Stimulated activated CD4-positive, alpha-beta T cell treated with anti-CD3 and anti-CD28 coated beads, Interleukin-2, amount 100 ng/mL, for 4 hours (primary cell): ENCODE results near the gene DHRS9.
"Not testable (repeated sequence)": the region's sequence is repeated elsewhere in the genome, so short reads cannot be mapped to it uniquely, and the experiment has no call there.

Experiments used
- DNase-seq: peaks from one replicate; pipeline ENCODE4 v3.0.0-alpha.2; 2020; ENCODE audit warnings: low read depth

Gene DHRS9

DNA sequence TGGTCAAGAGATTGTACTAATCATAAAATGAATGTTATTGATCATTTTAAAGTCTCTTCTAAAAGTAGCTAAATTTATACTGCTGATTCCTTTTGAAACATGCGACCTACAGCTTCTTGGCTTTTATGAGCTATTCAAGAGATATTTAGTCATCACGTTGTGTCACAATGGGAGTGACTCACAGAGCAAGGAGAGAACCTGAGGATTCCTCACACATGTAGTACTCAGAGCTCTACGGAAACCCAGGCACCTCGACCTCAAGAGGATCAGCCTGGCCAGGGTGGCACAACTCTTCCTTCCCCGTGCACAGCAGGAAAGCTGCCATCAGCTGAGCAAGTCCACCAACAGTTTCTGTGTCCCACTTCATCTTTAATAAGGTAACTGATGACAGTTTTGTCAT is at the start of gene DHRS9:
Gene DHRS9 (plus strand): TSS at position 223 of the 400 bp plus-strand sequence. CDS start 12,019 bp downstream, outside the sequence.
- no peak for DNase-seq

DNA sequence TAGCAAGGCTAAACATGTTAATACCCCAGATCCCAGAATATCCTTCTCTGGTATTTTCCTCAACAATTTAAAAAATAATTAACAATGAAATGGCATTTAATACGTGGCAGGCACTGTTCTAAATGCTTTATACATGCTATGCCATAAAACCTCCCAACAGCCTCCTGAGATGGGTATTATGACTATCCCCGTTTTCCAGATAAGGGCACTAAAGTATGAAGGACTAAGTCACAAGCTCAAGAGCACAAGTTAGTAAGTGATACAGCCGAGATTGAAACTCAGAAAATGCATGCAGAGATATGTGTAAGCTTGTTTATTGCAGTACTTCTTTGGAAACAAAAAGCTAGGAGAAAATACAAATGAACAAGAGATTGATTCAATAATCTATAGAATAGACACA is 46.2 kb upstream of the DHRS9 start:
- no peak for DNase-seq

DNA sequence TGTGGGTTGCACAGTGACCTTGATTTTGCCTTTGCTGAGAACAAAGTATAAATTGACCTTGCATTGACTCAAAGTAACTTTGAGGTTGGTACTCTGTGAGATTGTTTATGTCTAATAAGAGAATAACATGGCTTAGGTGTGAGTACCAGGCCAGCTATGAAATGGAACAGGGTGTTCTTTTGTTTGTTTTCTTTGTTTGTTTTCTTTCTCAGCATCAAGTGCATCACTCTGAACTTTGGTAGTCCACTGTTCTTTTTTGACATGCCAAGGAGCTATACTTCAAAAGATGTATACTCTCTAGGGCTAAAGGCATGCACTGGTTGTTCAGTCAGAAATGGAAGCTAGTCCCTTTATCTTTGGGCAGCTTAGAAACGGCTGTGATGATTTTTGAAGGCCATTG is 43.3 kb upstream of the DHRS9 start:
- DNase-seq, result no peak

DNA sequence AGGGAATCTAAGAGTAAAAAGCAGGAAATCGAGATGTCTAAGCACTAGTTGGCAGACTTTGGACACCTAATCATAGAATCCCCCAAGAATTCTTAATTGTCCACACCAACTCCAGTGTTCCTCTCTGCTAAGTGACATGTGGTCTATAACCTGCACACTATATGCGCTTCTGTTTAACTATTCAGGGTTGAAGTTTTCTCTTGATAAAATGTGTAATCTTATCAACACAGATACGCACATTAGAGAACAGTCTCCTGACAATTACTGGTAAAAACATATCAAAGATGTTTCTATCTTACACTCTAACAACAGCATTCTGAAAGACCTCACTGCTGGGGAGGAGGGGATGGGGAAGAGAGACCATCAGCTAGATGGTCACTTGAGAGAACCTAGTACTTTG is 42.1 kb upstream of the DHRS9 start:
- no peak for DNase-seq

DNA sequence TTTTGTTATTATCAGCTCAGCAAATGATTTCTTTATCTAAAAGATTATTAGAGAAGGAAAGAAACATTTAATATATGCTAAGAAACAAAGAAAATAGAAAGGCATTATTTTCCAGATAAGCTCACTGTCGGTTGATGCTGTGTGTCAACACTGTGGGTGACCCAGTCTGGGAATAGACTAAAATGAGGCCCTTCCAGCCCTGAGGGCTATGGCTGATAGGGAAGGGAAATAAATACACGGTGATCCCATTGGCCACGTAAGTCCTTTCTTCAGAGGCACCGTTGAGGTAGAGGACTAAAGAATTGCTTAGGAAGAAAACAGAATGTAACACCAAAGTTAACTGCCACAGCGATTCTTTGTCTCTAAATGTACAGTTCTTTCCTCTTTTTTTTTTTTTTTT is 40.0 kb upstream of the DHRS9 start:
- no peak for DNase-seq

DNA sequence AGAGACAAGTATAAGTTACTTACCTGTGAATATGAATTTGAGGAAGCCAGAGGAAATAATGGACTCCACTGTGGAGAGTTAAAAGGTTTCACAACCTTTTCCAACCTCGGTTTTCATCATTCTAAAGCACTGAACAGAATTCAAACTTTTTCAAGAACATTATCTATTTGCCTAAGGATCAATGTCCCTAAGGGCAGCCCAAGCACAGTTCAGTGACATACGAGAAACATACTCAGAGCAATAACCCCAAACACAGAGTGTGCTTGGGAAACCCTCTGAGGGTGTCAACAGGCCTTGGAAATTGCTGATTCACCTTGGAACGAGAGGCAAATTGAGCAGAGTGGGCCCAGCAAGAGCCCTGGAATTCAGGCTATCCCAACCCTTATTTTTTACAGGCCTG is 38.2 kb upstream of the DHRS9 start, which contains the start of gene ABCB11:
Gene ABCB11 (minus strand): TSS at position 123 of the 400 bp plus-strand sequence. CDS start 13,199 bp downstream, outside the sequence.
- no peak for DNase-seq

DNA sequence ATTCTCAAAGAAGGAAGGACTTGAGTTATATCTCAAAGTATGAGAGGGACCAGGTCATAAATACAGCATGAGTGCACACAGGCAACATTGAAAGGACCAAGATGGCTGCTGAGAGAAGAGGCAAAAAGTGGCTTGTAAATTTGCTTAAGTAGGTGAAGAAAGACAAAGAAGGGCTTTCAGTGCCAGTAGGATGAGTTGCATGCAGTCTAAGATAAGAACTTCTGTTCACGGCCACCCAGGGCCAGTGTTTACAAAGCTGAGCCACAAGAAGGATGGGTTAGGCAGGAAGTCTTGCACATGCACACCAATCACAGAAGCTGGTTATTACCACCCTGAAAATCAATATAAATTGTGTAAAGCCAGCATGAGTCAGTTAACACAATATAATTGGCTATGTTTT is 35.1 kb upstream of the DHRS9 start:
- DNase-seq, result no peak

DNA sequence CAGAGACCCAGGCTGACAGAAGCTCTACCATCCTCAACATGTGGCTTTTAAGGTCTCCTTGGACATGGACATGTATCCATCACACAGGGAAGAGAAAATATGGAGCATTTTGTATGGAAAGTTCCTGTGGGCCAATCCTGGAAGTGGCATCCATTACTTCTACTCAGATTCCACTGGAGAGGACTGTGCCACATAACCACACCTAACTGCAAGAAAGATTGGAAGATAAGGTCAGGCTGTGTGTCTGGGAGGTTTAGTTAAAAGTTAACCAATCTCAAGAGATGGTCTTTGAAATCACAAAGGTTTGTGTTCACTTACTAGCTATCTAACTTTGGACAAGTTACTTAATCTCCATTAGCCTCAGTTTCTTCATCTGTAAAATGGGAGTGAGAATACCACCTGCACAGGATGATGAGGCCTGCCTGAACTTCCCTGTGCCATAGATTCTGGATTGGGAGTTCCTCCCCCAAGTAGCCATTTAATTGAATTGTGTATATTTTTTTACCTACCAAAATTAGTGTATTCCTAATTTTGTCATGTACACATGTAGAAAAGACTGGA is 34.3 kb upstream of the DHRS9 start:
- no peak for DNase-seq

DNA sequence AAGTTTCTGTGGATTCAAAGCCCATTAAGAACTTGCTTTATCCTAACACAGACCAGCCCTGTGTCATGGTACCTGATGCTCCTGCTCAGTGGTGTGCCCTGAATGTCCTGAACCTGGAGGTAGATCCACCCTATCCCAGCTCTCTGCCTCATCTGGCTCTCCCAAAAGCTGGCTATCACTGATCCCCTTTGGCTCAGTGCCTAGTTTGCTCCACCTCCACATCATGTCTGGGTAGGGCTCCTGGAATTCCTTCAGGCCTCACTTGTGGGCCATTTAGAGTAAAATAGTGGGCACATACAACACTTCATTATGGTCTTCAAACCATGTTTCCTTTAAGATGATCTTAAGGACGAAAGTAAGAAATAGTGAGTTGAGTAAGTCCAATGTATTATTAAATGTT is 33.5 kb upstream of the DHRS9 start:
- no peak for DNase-seq

DNA sequence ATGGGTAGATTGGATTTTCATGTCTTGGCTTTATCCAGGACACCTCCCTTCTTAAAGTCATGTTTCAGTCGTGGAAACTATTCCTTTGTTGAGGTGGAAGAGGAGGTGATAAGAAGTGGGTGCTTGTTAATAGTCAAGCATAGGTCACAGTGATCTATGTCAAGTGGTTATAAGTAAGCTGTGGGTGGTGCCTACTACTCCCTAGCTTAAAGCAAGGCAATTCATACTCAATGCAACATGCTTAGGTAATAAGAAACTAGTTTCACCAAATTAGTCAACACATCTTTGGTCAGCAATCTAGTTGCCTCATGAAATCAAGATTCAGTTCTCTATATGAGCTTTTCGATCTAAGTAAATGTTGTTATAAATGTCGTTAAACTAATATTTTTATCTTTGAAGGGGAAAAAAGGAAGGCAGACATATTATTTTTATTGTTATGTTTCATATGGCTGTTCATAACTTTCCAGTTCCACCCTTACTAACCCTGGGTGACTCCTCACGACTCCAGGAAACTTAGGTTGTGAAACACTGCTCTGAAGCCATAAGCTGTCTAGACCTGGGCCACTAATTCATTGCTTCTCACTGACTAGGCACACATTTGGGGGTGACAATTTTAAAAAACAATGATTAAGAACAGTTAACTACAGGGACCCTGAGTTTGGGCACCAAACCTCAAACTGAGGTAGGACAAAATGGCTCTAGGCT is 32.5 kb upstream of the DHRS9 start:
- DNase-seq, result no peak

DNA sequence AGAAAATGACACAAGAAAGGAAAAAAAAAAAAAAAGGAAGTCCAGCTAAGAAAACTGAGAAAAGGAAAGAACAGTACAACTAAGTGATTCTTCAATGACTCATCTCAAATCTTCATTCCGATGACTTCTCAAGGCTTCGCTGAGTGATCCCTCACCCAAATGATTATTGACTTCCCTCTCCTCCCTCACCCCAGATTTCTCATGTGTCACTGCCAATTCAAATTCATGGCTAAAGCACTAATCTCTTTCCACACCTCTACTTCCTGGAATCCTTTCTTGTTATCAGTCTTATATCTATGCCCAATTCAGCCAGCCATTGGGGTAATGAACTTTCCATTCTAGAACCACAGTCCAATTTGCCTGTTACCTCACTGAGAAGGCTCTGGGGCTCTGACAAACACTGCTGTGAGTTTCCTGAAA is 31.0 kb upstream of the DHRS9 start:
- no peak for DNase-seq

DNA sequence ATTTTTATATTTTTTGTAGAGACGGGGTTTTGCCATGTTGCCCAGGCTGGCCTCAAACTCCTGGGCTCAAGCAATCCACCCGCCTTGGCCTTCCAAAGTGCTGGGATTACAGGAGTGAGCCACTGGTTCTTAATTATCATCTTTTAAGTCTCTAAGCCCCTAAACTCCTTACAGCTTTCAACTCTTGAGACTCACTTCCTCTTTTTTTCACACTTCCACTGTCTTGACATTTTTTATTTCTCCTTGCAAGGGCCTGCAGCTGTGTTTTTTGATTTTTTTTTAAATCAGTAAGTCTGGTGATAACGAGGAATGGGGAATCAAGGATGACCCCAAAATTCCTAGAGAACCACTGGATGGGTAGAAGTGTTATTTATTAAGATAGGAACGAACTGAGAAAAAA is 29.7 kb upstream of the DHRS9 start:
- no peak for DNase-seq

DNA sequence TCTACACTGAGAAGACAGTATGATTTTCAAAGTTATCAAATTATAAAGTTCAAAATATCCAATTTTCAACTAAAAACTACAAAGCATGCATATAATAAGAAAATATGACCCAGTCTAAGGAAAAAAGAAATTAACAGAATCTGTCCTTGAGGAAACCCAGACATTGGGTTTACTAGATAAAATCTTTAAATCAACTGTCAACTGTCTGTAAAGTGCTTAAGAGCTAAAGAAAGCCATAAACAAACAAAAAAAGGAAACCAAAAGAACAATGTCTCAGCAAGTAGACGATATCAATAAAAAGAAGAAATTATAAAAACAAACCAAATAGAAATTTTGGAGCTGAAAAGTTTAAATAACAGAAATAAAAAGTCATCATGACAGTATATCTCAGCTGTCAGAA is 27.8 kb upstream of the DHRS9 start:
- no peak for DNase-seq

DNA sequence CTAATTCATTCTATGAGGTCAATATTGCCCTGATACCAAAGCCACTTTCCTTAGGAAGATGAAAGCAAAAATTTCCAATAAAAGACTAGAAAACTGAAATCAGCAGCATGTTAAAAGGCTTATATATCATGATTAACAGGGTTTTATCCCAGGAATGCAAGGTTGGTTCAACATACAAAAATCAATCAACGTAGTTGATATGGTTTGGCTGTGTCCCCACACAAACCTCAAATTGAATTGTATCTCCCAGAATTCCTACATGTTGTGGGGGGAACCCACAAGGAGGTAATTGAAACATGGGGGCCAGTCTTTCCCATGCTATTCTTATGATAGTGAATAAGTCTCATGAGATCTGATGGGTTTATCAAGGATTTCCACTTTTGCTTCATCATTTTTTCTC is 26.5 kb upstream of the DHRS9 start:
- no peak for DNase-seq

DNA sequence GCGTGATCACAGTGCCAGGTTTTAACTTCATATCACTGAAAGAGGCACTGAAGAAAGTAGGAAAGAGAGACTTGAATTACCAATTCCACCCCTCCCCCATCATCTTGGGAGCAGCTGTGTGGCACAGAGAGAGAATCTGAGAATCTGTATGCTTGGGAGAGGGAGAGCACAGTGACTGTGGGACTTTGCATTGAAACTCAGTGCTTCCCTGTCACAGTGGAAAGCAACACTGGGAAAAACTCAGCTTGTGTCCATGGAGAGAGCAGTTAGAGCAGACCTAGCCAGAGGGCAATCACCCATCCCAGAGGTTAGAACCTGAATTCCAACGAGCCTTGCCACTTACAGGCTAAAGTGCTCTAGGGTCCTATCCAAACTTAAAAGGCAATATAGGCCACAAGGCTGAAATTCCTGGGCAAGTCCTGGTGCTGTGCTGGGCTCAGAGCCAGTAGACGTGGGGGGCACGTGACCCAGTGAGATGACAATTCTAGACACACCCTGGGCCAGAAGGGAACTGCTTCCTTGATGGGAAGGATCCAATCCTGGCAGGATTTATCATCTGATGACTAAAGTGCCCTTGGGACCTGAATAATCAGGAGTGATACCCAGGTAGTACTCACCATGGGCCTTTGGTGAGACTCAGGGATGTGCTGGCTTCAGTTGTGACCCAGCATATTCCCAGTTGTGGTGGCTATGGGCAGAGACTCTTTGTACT is 22.8 kb upstream of the DHRS9 start:
- DNase-seq, result no peak

DNA sequence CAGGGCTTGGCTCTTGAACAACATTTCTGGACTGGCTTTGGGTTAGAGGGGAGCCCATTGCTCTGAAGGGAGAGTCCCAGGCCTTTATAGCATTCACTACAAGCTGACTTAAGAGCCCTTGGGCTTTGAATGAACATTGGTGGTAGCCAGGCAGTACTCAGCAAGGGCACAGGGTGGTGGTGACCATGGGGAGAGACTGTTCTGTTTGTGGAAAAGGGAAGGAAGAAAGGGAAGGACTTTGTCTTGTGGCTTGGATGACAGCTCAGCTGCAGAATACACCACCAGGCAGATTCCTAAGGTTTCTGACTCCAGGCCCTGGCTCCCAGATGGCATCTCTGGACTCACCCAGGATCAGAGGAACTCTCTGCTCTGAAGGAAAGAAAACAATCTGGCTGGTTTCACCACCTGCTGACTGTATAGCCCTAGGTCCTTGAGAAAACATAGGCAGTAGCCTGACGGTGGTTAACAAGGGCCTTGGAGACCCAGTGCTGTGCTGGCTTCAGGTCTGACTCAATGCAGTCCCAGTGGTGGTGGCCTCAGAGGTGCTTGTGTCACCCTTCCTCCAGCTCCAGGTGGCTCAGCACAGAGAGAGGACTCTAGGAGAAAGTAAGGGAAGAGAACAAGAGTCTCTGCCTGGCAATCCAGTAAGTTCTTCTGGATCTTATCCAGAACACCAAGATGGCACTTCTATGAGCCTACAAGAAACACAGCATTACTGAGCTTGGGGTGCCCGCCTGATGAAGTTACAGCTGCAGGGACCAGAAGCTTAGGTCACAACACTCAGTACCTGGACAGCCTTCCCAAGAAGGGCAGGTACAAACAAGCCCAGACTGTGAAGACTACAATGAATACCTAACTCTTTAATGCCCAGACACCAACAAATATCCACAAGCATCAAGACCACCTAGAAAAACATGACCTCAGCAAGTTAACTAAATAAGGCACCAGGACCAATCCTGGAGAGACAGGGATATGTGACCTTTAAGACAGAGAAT is 21.8 kb upstream of the DHRS9 start:
- DNase-seq, result no peak

DNA sequence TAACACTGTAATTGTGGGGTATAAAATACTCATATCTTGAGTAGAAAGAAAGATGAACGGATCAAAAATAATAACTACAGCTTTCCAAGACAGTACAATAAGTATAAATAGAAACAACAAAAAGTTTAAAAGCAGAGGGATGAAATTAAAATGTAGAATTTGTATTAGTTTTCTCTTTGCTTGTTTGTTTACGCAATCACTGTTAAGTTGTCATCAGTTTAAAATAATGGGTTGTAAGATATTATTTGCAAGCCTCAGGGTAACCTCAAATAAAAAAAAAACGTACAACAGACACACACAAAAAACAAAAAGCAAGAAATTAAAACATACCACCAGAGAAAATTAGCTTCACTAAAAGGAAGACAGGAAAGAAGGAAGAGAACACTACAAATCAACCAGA is 20.2 kb upstream of the DHRS9 start:
- DNase-seq, result no peak

DNA sequence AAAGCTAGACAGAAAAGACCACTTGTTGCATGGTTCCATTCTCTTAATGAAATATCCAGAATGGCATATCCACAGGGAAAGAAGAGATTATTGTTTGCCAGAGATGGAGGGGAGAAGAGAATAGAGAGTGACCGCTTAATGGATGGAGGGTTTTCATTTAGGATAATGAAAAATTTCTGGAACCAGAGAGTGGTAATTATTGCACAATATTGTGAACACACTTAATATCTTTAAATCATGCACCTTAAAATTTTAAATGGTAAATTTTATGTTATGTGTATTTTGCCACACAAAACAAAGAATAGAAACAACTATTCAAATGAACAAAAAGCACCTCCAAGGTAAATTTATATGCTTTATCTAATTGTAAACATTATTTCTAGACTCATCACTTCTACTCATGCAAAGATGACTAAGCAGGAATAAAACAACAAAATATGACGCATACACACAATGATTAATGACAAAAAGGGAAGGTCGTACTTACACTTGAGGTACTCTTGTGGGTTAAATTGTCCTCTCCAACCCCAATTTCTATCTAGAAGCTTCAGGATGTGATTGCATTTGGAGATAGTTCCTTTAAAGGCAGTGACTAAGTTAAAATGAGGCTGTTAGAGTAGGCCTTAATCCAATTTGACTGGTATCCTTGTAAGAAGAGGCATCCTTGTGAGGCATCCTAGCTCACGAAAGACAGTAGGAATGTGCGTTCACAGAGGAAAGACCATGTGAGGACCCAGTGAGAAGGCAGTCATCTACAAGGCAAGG is 18.7 kb upstream of the DHRS9 start:
- no peak for DNase-seq

DNA sequence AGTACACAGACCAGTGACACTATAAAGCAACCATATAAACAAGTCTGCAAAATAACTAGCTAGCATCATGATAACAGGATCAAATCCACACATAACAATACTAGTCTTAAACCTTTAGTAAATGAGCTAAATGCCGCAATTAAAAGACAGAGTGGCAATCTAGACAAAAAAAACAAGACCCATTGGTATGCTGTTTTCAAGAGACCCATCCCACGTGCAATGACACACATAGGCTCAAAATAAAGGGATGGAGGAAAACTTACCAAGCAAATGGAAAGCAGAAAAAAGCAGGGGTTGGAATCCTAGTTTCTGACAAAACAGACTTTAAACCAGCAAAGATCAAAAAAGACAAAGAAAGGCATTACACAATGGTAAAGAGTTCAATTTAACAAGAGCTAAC is 14.8 kb upstream of the DHRS9 start:
- DNase-seq, result not testable (repeated sequence)

DNA sequence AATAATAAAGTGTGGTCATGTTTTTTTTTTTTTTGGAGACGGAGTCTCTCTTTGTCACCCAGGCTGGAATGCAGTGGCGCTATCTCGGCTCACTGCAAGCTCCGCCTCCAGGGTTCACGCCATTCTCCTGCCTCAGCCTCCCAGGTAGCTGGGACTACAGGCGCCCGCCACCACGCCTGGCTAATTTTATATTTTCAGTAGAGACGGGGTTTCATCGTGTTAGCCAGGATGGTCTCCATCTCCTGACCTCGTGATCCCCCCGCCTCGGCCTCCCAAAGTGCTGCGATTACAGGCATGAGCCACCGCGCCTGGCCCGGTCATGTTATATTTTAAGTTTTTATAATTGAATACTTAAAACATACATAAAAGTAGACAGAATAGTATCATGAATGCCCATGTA is 5.2 kb upstream of the DHRS9 start:
- not testable (repeated sequence) for DNase-seq

DNA sequence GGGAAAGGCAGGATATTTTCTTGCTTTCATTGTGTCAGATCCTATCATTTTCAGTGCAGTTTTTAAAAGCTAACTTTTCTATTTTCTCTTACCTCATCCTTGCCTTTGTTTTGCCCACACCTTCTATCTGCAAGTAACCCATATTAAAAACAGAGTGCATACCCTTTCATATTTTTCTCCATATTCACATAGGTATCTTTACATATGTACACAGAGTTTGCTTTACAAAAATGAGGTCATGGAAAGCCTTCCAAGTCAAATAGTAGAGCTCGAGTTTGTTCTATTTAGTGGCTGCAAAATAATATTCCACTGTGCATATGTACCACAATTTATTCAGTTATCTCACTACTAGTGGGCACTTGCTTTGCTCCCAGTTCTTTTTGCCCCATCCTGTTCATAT is 3.9 kb upstream of the DHRS9 start:
- DNase-seq, result no peak
